OCI-LY7 (cell line): ENCODE measurements around the gene RARS2. TPM values are rescaled to one million over a fixed set of nuclear protein-coding genes. Genes with fewer than 3 reads are reported as not detected.

Source experiments
- BruUV-seq: library from RNA; stranded (reverse); fragments of 400-500 nt; replicated peaks from 2 replicates; lab custom pipeline; 2021; lab: Mats Ljungman, UMichigan
- CTCF ChIA-PET: fragments of 300-600 bp; sonication (Branson Sonifier 250); formaldehyde crosslinking; loops from one replicate; lab custom pipeline; 2022; ENCODE audit warnings: antibody characterized with exemption; ENCODE audit not compliant: unreplicated experiment; lab: Charles Lee
- POLR2A ChIA-PET: fragments of 300-600 bp; sonication (Branson Sonifier 250); formaldehyde crosslinking; loops from one replicate; lab custom pipeline; 2022; ENCODE audit warnings: antibody characterized with exemption; lab: Charles Lee
- DNase-seq: peaks from one replicate; pipeline ENCODE4 v3.0.0-alpha.2; 2015; ENCODE audit warnings: low spot score
- H2AFZ ChIP-seq: fragments of 200-600 bp; sonication (generic), shearing (Covaris generic); 2 replicates; pipeline ENCODE4 v1.6.1; 2014; ENCODE audit warnings: mild to moderate bottlenecking, antibody characterized with exemption, low read length, moderate library complexity
- H3K27ac ChIP-seq: fragments of 200-600 bp; sonication (generic); 2 replicates; pipeline ENCODE4 v1.5.1; 2014; ENCODE audit warnings: mixed run types, low read depth, mild to moderate bottlenecking, moderate library complexity, low read length, inconsistent platforms; ENCODE audit not compliant: poor library complexity, severe bottlenecking
- H3K36me3 ChIP-seq: fragments of 200-600 bp; sonication (generic); 2 replicates; pipeline ENCODE4 v1.6.1; 2014; ENCODE audit warnings: mild to moderate bottlenecking, antibody characterized with exemption, low read length, moderate library complexity, mixed read lengths; ENCODE audit not compliant: insufficient read depth
- H3K4me1 ChIP-seq: fragments of 200-600 bp; sonication (generic); 2 replicates; pipeline ENCODE4 v1.5.1; 2014; ENCODE audit warnings: mild to moderate bottlenecking, low read length; ENCODE audit not compliant: insufficient read depth, poor library complexity, severe bottlenecking
- H3K4me2 ChIP-seq: fragments of 200-600 bp; sonication (generic); 2 replicates; pipeline ENCODE4 v1.6.1; 2014; ENCODE audit warnings: mild to moderate bottlenecking, low read length
- H3K4me3 ChIP-seq: fragments of 200-600 bp; sonication (generic); 2 replicates; pipeline ENCODE4 v1.5.1; 2014; ENCODE audit warnings: mild to moderate bottlenecking, low read depth, low read length; ENCODE audit not compliant: poor library complexity, severe bottlenecking
- H3K79me2 ChIP-seq: fragments of 200-600 bp; sonication (generic); 2 replicates; pipeline ENCODE4 v1.6.1; 2016; ENCODE audit warnings: low read depth, mild to moderate bottlenecking, low read length, moderate library complexity, mixed read lengths; ENCODE audit not compliant: insufficient read depth
- H3K9me2 ChIP-seq: fragments of 200-600 bp; sonication (generic); 2 replicates; pipeline ENCODE4 v1.6.1; 2016; ENCODE audit warnings: mild to moderate bottlenecking, low read length, mixed read lengths; ENCODE audit not compliant: insufficient read depth
- H3K9me3 ChIP-seq: fragments of 200-600 bp; sonication (generic); 2 replicates; pipeline ENCODE4 v1.6.1; 2014; ENCODE audit warnings: mild to moderate bottlenecking, mixed run types, low read length, mixed read lengths
- H4K20me1 ChIP-seq: fragments of 200-600 bp; sonication (generic); 2 replicates; pipeline ENCODE4 v1.6.1; 2014; ENCODE audit warnings: mild to moderate bottlenecking, antibody characterized with exemption, low read length, moderate library complexity, mixed read lengths; ENCODE audit not compliant: insufficient read depth
- EZH2phosphoT487 ChIP-seq: fragments of 200-600 bp; sonication (generic); IDR thresholded peaks from 2 replicates; pipeline ENCODE4 v1.6.1; 2018; ENCODE audit warnings: low read depth, borderline replicate concordance, mild to moderate bottlenecking, mixed run types, antibody characterized with exemption, low read length, moderate library complexity, mixed read lengths
- intact Hi-C: fragments of 100-400 bp; cut with micrococcal nuclease; formaldehyde crosslinking; loops from one replicate; pipeline ENCODE4 v1.10.0; 2022; ENCODE audit not compliant: unreplicated experiment
- total RNA-seq, 2 experiments: library from RNA; depleted of rRNA in 1 of 2; stranded (reverse); fragments of >200 nt in 1 of 2; shearing (Covaris generic) in 1 of 2; gene quantifications; 2 replicates each; pipeline ENCODE4 v1.2.3, GENCODE V29; 2014 to 2022
- TF ChIP-seq, protein P1 (sequence below): fragments of 200-600 bp; sonication (generic); conservative IDR thresholded peaks from 2 replicates; pipeline ENCODE4 v1.5.1; 2014; ENCODE audit warnings: mild to moderate bottlenecking, antibody characterized with exemption, low read length, moderate library complexity, mixed read lengths

Gene RARS2
- total RNA-seq, 2 experiments from 2014 or later: 21.4 to 36.0 TPM

DNA sequence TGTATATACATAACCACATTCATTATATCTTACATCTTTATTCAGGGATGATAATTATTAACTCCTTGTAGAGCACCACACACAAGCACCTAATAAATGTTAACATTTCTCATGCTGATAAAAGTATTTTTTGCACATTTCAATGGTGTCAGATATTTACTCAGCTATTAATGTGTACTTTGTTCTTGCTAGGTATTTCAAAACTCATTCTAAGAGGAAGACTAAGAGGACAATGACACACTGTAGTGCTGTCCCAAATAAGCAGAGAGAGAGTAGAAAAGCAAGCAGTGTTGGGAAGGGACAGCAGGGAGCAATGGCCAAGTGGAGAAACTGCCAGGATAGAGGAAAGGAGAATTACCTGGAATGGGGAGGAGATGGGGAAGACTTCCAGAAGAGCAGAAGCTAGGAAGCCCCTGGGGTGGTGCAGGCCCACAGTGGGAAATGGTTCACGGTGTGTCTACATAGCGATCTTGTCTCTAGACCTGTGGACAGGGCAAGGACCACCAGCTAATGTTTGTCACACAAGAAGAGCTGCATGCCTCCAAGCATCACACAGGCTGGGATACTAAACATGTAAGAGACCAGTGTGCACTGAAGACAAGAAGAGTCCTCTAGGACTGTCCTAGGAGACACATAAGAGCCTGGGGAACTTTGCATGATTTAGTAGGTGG is 55.3 kb downstream of the RARS2 start:
- no peak overlapping the region for H3K4me3 ChIP-seq
- no peak overlapping the region for H2AFZ ChIP-seq
- H3K36me3 ChIP-seq: peaks cover 42% of the 10 kb centered on the region
- H4K20me1 ChIP-seq: no peaks in the 10 kb centered on the region
- H3K79me2 ChIP-seq: no peaks in the 10 kb centered on the region
- ChIA-PET POLR2A (interaction anchor here (0.5 to 0.7 kb wide), 3 partner anchors 12 to 733 kb away, joined by 3 to 4 read pairs (median 3); no protein-coding TSS in a partner anchor), CTCF (no interaction called here)
- H3K9me3 ChIP-seq: peaks cover 5% of the 10 kb centered on the region
- intact Hi-C loops: loop anchor here (5.0 kb wide), 1 partner anchor 88 kb away; no protein-coding TSS in a partner anchor
- BruUV-seq: no TSS peak
- H3K4me1 ChIP-seq: no peaks in the 10 kb centered on the region
- TF ChIP-seq, protein P1, sequence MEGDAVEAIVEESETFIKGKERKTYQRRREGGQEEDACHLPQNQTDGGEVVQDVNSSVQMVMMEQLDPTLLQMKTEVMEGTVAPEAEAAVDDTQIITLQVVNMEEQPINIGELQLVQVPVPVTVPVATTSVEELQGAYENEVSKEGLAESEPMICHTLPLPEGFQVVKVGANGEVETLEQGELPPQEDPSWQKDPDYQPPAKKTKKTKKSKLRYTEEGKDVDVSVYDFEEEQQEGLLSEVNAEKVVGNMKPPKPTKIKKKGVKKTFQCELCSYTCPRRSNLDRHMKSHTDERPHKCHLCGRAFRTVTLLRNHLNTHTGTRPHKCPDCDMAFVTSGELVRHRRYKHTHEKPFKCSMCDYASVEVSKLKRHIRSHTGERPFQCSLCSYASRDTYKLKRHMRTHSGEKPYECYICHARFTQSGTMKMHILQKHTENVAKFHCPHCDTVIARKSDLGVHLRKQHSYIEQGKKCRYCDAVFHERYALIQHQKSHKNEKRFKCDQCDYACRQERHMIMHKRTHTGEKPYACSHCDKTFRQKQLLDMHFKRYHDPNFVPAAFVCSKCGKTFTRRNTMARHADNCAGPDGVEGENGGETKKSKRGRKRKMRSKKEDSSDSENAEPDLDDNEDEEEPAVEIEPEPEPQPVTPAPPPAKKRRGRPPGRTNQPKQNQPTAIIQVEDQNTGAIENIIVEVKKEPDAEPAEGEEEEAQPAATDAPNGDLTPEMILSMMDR: no peak
- TF ChIP-seq EZH2phosphoT487: no peak
- no peak overlapping the region for H3K27ac ChIP-seq
- no peak for DNase-seq
- H3K9me2 ChIP-seq: no peaks in the 10 kb centered on the region
- H3K4me2 ChIP-seq: no peak overlapping the region

DNA sequence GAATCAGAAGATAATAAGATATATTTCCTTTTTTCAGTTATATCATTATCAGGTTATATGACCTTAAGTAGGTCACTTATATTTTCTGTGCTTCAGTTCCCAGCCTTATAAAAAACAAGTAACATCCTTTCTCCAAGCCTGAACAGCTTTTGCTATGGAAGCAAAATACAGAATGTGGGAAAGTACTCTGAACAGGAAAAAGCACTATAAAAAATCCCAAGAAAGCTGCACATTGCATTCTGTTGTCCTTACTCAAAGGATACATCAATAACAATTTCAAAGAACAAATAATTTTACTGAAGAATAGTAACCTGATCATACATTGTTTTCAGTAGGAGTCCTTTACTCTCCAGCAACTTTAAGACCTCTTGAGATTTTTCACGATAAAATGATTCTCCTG is 60.6 kb downstream of the RARS2 start:
- Histone ChIP-seq H3K4me3 (no peak overlapping the region), H3K9me3 (no peaks in the 10 kb centered on the region), H2AFZ (no peak overlapping the region), H3K36me3 (peaks cover 68% of the 10 kb centered on the region), H3K4me1 (no peaks in the 10 kb centered on the region), H3K27ac (no peak overlapping the region), H3K4me2 (no peak overlapping the region), H4K20me1 (no peaks in the 10 kb centered on the region), H3K79me2 (no peaks in the 10 kb centered on the region), H3K9me2 (no peaks in the 10 kb centered on the region)
- TF ChIP-seq EZH2phosphoT487: no peak
- TF ChIP-seq, protein P1: no peak
- ChIA-PET POLR2A (interaction anchor here (0.5 kb wide), 1 partner anchor 225 kb away, joined by 6 read pairs; no protein-coding TSS in a partner anchor), CTCF (no interaction called here)
- intact Hi-C loops: no loop called here
- BruUV-seq: no TSS peak
- DNase-seq: no peak

DNA sequence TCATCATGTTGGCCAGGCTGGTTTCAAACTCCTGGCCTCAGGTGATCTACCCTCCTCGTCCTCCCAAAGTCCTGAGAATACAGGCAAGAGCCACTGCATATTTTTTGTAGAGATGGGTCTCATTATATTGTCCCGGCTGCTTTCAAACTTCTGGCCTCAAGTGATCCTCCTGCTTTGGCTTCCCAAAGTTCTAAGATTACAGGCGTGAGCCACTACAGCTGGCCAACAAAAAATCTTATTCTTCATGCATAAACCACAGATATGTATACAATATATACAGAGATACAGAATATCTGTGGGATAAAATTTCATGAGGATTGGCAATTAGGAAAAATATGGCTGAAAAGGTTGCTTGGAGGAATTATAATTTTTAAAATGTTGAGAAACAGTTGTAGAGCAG is 67.1 kb downstream of the RARS2 start:
- Histone ChIP-seq H3K4me2 (no peak overlapping the region), H4K20me1 (no peaks in the 10 kb centered on the region), H3K79me2 (no peaks in the 10 kb centered on the region), H3K9me2 (no peaks in the 10 kb centered on the region), H3K4me3 (no peak overlapping the region), H2AFZ (no peak overlapping the region), H3K36me3 (peaks cover 88% of the 10 kb centered on the region), H3K9me3 (no peaks in the 10 kb centered on the region), H3K4me1 (no peaks in the 10 kb centered on the region), H3K27ac (no peak overlapping the region)
- DNase-seq: no peak
- BruUV-seq: no TSS peak
- intact Hi-C loops: no loop called here
- ChIA-PET CTCF (no interaction called here), POLR2A (interaction anchor here (0.7 to 1.0 kb wide), 7 partner anchors 11 to 1055 kb away, joined by 3 to 7 read pairs (median 5); no protein-coding TSS in a partner anchor)
- TF ChIP-seq, protein P1: no peak
- no peak for TF ChIP-seq EZH2phosphoT487
